Measurements from ENCODE around the gene DAAM1. TPM values are rescaled to one million over a fixed set of nuclear protein-coding genes. Genes with fewer than 3 reads are reported as not detected.

The DAAM1 gene
- polyA plus RNA-seq, 12 donors, result 28.9 to 120 (median 46.9) TPM

DNA sequence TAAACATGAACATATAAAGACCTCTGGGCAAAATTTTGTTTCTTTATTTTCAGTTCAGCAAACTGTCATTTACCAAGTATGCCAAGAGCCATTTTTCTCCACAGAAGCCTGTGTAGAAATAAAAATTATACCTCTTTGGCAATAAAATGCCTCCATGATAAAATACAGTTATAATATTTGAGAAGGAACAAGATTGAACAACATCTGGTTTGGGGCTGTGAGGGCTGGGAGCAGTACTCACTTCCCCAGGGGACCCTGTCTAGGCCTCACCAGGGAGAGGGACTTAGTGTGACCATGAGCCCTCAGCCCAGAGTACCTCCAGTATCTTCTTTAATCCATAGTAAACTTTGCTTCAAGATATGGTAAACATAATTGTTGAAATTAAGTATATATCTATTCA lies 65.1 kb downstream of the DAAM1 start:
- no peak for DNase-seq

GRCh38 chr14:59254146-59254910 lies 65.9 kb downstream of the DAAM1 start:
- DNase-seq, result peak; percentile 79

DNA sequence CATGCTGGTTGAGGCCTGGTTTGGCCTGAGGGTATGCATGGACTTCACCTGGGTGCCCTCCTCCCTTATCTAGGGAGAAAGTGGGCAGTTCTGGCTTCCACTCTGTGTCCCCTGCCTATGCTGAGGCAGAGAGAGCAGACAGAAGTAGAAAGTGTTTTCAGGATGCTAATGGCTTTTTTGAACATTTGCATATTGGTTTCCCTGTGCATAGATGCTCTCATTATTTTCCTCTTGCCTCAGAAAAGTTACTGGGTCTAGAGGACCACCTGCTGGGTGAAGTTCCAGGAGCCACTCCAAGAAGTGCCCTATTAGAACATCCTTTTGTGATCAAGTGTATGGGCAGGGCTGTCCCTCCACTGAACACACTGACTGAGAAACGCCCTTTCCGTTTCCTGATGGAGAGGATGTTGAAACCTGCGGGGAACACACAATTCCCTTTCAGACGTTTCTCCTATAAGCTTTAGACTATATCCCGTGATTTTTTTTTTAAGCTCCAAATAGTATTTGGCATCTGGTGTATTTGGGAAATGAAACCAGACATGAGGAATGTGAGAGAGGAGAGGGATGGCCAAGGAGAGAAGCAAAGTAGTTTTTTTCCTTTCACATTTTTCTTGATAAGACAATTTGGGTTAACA lies 66.6 kb downstream of the DAAM1 start:
- DNase-seq, result peak; percentile 49

GRCh38 chr14:59256331-59256730 lies 67.9 kb downstream of the DAAM1 start:
- no peak for DNase-seq

GRCh38 chr14:59261334-59261733 lies 72.9 kb downstream of the DAAM1 start:
- DNase-seq, result no peak

- DNase-seq, result no peak
Measured at GRCh38 chr14:59262717-59263454, 74.4 kb downstream of the DAAM1 start.

DNA sequence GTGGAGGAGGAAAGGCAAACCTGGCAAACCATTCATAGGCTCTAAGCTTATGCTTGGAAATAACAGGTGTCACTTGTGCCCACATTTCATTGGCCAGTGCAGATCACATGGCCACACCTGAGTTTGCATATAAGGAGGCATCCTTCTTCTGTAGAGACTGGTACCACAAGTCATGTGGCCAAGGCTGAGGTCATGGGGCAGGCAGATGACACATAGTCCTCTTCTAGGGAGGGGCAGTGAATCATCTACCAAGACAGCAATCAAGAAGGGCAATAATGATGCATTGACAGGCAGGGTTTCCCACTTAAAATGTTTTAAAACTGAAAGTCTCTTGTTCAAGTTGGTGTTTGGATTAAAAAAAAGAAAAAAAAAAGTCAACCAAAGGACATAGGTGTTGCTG lies 77.3 kb downstream of the DAAM1 start:
- DNase-seq, result no peak

DNA sequence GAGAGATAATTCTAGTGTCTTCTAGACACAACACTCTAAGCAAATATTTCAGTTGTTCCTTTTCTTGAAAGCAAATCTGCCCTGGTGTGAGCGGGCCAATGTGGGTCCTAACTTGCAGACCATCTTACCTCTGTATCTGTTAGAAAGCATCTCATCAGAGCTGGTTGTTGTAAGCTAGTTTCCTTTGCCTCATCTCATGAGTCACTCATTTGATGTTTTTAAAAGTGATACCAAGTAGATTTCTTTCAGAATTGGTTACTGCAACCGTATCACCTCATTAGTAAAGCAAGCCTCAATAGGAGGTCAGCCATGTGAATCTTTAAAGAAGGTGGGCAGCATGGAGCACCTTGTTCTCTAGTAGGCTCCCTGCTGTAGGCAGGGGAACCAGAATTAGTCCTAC lies 78.6 kb downstream of the DAAM1 start:
- DNase-seq, result no peak

DNA sequence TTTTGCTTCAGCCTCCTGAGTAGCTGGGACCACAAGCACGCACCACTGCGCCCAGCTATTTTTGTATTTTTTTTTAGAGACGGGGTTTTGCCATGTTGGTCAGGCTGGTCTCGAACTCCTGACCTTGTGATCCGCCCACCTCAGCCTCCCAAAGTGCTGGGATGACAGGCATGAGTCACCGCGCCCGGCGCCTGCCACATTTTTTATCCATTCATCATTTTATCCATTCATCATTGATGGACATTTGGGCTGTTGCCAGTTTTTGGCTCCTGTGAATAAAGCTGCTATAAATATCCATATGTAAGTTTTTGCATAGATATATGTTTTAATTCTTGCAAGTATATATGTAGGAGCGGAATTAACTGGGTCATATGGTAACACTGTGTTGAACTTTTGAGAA lies 79.5 kb downstream of the DAAM1 start:
- DNase-seq, result no peak

- no peak for DNase-seq
Measured at GRCh38 chr14:59268858-59269257, 80.4 kb downstream of the DAAM1 start.

- DNase-seq, result no peak
Measured at GRCh38 chr14:59269466-59269865, 81.0 kb downstream of the DAAM1 start.

- no peak for DNase-seq
Measured at GRCh38 chr14:59271256-59271655, 82.8 kb downstream of the DAAM1 start.

DNA sequence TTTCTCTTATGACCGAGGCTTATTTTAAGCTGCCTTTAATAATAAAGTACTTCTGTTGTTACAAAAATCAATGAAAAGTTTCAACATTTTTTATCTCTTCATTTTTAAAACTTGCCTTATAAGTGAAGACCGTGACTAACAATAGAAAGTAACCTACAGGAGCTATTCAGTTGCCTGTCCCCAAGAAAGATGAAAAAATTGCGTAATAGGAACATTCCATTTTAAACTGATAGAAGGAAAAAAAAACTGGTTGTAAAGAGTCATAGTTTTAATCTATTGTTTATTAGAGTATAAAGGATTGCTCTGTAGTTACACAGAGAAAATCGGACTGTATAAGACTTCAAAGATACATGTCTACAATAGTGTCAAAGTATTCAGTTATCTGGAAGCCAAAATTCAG lies 83.3 kb downstream of the DAAM1 start:
- DNase-seq, result no peak

DNA sequence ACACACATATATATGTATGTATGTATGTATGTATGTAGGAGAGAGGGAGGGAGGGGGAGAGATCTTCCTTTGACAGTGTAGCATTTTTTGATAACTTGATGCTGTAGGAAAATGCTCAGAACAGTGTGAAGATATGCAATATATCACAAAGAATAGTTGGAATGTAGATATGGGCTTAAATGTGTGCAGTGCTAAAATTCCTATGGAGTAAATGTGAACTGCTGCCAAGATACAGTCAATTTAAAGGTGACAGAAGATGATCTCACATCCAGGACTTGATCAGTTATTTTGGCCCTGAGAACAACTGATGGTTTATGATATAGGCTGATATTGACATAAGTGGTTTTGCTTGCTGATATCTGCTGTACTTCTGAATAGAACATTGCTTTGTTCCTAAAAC lies 84.2 kb downstream of the DAAM1 start:
- DNase-seq, result no peak

DNA sequence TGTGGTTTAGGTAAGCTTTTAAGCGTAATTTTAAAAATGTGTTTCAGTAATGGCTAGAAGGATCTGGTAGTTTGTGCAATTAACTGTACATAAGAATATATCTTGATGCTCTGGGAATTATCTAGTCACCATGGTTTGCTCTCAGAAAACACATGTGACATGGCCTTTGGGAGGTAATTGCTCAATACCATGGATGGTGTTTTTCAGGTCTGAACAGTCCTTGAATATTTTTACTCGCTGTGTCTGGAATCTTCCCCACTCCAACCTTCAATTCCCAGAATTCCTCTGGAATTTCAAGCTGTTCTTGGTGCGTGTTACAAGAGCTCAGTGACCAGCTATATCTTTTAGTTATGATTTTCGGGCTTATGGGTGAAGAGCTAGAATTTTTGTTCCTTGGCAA lies 85.3 kb downstream of the DAAM1 start:
- DNase-seq, result no peak

DNA sequence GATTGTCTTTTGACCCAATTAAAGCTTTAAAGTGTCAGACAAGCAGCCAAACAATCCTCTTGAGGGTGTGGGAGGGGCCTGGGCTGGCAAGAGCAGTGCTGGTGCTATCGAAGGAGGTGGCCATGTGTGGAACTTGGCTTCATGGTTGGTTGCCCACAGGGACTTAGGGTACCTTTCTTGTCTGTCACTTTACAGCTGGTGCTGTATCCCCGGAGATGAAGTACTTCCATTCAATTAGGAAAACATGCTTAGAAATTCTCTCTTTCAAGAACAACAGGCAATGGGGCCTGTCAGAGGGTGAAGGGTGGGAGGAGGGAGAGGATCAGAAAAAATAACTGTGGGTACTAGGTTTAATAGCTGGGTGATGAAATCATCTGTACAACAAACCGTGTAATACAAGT lies 86.5 kb downstream of the DAAM1 start:
- DNase-seq, result no peak

DNA sequence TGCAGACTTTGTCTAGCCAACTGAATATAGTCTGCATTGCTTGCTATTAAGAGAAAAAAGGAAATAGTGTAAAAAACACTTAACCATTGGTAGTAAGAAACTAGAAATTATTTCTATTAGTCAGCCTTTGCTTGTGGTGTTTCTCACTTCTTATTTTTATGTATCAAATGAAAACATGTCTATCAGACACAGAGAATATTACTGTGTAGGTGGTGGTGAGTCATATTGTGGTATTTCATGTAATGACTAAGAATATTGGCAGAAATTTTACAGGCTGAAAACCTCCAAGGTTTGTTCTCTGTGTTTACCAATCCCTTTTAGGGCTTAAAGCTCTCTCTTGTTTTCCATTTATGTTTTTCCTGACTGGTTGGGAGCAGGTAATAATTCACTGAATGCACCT lies 87.2 kb downstream of the DAAM1 start:
- no peak for DNase-seq

GRCh38 chr14:59276235-59276634 lies 87.8 kb downstream of the DAAM1 start:
- no peak for DNase-seq

- no peak for DNase-seq
Measured at GRCh38 chr14:59277659-59278058, 89.2 kb downstream of the DAAM1 start.

- no peak for DNase-seq
Measured at GRCh38 chr14:59278111-59278510, 89.6 kb downstream of the DAAM1 start.

GRCh38 chr14:59280961-59281360 lies 92.5 kb downstream of the DAAM1 start:
- DNase-seq, result no peak

DNA sequence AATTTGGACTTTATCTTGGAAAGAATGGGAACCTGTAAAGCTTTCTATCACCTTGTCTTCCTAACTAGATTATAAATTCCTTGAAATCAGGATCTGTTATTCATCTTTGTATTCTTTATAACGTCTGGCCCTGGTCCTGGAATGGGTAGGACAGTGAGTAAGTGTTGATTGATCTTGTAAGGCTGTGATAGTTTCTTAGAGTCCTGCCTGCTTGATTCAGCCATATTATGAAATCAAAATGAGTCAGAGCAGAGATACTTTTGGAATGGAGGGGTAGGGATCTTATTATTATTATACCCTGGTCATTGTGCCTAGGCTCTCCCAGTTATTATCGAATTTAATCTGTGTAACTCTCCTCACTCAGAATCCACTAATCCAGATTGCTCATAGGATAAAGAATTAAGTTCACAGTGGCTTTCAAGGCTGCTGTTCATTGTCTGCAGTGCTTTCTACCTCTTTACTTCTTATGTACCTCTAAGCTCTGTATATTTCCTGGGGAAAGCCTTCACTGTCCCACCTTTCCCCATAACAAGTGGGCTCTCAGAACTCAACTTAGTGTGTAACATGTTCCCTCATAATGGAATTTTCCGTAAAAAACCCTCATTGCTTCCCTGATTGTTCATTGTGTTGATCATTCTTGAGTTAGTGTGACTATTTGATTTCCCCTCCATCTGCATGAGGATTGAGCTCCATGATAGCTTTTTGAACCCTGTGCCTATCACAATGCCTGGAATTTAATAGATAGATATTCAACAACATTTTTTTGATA lies 93.3 kb downstream of the DAAM1 start:
- DNase-seq, result no peak

Data from muscle of arm (tissue), 12 donors.